NB4 (cell line): ENCODE data around the gene LTB4R.

ENCODE experiments used
- DNase-seq: peaks from one replicate; pipeline ENCODE4 v3.0.0; 2010; ENCODE audit warnings: low read depth
- H3K4me3 ChIP-seq: one replicate; pipeline ENCODE4 v1.5.1; 2011; ENCODE audit warnings: mild to moderate bottlenecking, low read depth, low read length, moderate library complexity
- MYC ChIP-seq: IDR thresholded peaks from 2 replicates; pipeline ENCODE4 v1.6.1; 2011; ENCODE audit warnings: low read depth, low read length
- POLR2A ChIP-seq: IDR thresholded peaks from 2 replicates; pipeline ENCODE4 v1.6.1; 2011; ENCODE audit warnings: mild to moderate bottlenecking; ENCODE audit not compliant: insufficient read length; ENCODE audit errors: extremely low read depth
- TF ChIP-seq, protein P1 (sequence below): IDR thresholded peaks from 2 replicates; pipeline ENCODE4 v1.6.1; 2011; ENCODE audit warnings: low read depth, low read length
- TF ChIP-seq, protein P2 (sequence below): IDR thresholded peaks from one replicate; pipeline ENCODE4 v1.5.1; 2012; ENCODE audit warnings: low read depth, low read length

Gene LTB4R

DNA sequence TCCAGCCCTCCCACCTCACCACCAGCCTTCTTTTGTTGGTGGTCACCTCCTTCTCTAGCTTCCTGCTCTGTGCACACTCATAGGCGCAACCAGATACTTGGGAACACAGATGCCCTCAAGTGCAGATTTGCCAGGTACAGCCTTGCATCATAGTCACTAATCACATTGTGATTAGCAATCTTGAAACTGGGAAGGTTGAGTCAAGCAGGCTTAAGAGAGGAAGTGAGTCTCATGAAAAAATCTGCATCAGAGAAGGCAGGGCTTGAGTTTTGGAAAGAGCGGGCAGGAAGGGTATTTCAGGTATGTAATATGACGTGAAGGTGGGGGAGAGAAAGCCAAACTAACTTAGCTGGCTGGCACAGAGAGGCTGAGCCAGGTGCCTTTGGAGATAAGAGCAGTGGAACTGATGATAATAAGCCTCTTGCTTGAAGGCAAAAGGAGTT lies 37.2 kb upstream of the LTB4R start:
- DNase-seq, result peak; percentile 66
- H3K4me3 ChIP-seq, result no peak overlapping the region
- TF ChIP-seq, protein P1, sequence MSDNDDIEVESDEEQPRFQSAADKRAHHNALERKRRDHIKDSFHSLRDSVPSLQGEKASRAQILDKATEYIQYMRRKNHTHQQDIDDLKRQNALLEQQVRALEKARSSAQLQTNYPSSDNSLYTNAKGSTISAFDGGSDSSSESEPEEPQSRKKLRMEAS, result no peak
- TF ChIP-seq, protein P2, sequence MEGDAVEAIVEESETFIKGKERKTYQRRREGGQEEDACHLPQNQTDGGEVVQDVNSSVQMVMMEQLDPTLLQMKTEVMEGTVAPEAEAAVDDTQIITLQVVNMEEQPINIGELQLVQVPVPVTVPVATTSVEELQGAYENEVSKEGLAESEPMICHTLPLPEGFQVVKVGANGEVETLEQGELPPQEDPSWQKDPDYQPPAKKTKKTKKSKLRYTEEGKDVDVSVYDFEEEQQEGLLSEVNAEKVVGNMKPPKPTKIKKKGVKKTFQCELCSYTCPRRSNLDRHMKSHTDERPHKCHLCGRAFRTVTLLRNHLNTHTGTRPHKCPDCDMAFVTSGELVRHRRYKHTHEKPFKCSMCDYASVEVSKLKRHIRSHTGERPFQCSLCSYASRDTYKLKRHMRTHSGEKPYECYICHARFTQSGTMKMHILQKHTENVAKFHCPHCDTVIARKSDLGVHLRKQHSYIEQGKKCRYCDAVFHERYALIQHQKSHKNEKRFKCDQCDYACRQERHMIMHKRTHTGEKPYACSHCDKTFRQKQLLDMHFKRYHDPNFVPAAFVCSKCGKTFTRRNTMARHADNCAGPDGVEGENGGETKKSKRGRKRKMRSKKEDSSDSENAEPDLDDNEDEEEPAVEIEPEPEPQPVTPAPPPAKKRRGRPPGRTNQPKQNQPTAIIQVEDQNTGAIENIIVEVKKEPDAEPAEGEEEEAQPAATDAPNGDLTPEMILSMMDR, result no peak
- TF ChIP-seq MYC (no peak), POLR2A (no peak)

DNA sequence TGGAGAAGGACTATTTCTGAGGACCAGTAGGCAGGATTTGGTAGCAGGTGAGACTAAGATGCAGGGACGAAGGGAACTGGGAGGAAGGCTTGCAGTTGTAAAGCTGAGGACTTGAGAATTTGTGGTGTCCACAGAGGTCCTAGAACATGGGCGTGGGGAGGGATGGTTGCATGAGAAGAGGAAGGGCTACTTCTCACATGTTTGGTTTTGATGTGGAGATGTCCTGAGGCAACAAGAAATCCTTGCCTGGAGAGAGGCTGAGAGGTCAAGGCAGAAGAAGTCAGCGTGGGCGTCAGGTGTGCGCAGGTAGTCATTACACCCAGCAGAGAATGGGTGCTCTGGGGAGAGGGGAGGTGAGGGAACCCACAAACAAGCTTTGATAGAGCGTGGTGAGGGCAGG lies 34.2 kb upstream of the LTB4R start:
- TF ChIP-seq MYC (no peak), POLR2A (no peak)
- TF ChIP-seq, protein P2, result no peak
- TF ChIP-seq, protein P1, result no peak
- peak; percentile 16 for DNase-seq
- H3K4me3 ChIP-seq, result no peak overlapping the region

DNA sequence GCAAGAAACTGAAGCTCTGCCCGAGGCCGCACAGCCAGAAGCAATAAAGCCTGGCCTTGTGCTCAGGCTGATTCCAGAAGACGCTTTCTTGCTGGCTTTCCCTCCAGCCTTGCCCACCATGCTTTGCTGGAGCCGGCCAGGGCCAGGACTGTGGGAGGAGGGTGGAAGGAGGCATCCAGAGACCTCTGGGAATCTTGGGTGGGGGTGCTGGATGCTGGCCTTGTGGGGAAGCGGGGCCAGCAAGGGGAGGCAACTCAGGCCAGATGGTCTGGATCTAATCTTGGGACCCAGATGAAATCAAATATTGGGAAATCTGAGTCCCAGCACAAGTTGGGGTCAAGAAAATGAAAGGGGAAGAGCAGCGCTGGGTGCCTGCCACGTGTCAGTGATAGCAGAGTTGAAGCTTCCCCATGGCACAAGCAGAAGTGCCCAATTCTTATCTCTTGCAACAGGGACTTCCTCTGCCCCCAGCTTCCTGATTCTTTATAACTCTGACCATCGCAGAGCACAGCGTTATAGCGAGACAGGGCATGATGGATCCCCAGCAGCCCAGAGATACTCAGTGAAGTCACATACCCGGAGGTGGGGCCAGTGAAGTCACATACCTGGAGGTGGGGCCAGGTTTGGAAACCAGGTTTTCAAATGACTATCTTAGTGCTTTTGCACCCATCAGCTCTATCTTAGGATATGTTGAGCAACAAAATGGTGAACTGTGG lies 33.5 kb upstream of the LTB4R start:
- TF ChIP-seq POLR2A (no peak), MYC (peak; percentile 99)
- TF ChIP-seq, protein P2, result no peak
- TF ChIP-seq, protein P1, result peak; percentile 99
- no peak overlapping the region for H3K4me3 ChIP-seq
- peak; percentile 91 for DNase-seq

DNA sequence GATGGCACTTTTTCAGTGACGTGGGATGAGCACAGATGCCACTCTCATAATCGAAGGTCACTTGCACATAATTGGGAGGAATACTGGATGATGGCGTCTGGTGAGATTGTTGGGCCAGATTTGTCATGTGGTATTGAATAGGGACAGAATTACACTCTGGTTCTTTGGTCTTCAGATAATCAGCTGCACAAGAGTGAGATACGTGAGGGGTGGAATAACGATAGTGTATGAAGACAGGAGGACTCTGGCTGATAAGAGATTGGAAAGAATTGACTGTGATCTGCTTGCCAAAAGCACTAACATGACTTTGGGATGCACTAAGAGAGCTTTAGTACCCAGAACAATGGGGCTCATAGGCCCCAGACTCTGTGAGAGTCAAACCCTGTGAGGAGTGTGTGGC lies 32.9 kb upstream of the LTB4R start:
- TF ChIP-seq POLR2A (no peak), MYC (no peak)
- TF ChIP-seq, protein P2, result no peak
- TF ChIP-seq, protein P1, result no peak
- no peak for DNase-seq
- H3K4me3 ChIP-seq, result no peak overlapping the region

DNA sequence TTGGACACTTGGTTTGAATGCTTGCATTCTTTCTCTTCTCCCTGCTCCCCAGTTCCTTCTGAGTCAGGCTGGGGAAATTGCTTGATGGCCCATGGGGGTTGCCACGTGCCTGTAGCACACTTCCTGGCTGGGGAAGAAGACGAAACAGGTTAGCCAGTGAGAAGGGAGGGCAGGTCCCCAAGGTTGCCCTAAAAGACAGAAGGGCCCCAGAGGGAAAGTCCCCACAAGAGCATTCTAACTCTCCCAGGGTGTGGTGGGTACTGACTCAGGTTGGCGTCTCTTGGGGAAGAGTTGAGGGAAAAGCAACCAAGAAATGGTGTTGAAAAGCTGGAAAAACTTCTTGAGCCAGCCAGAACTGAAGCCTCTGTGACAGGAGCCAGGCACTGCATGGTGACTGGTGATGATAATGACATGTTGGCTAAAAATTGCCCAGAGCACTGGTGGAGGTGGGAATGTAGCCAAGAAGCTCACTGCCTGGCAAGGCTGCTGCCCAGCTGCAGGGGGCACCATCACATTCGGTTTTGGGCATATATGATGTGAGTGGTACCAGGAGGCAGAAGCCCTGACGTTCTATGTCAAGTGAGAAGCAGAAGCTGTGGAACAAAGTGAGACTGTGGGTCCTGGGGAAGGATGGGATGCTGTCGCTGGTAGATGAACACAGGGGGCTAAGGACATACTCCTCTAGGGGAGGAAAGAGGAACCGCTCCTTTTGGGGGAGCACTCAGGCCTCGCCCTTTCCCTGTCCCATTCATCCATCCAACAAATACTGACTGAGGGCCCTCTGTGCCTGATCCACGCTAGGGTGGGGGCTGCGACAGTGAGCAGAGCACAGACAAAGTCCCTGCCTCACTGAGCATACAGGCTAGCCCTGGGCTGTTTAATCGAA lies 31.8 kb upstream of the LTB4R start:
- DNase-seq, result peak; percentile 58
- no peak overlapping the region for H3K4me3 ChIP-seq

More for the DNA sequence above, 31.8 kb upstream of the LTB4R start:
- TF ChIP-seq, protein P2, result peak; percentile 45
- TF ChIP-seq MYC, result no peak
